HepG2 (cell line): ENCODE data around the gene PARN. TPM values are rescaled to one million over a fixed set of nuclear protein-coding genes. Genes with fewer than 3 reads are reported as not detected.

ENCODE experiments used
- FOXK1 ChIP-seq: sonication (generic); formaldehyde crosslinking; IDR thresholded peaks from 2 replicates; pipeline ENCODE4 v1.4.0; 2020; ENCODE audit warnings: low read depth, missing genetic modification reagents, borderline replicate concordance
- HOXA3 ChIP-seq: sonication (generic); formaldehyde crosslinking; IDR thresholded peaks from 2 replicates; pipeline ENCODE4 v1.5.0; 2020; ENCODE audit warnings: missing genetic modification reagents
- IRF2 ChIP-seq: IDR thresholded peaks from 2 replicates; pipeline ENCODE4 v1.6.1; 2018; ENCODE audit warnings: missing genetic modification reagents, missing compliant biosample characterization
- ISX ChIP-seq: sonication (generic); formaldehyde crosslinking; conservative IDR thresholded peaks from 2 replicates; pipeline ENCODE4 v1.5.0; 2020; ENCODE audit warnings: missing genetic modification reagents
- LCORL ChIP-seq, 2 experiments: fragments of 450-650 bp in 1 of 2; sonication (generic) in 1 of 2; formaldehyde crosslinking in 1 of 2; IDR thresholded peaks; 2 replicates each; pipeline versions ENCODE4 v1.5.0 to v1.6.1; 2017 to 2020; ENCODE audit warnings: antibody characterized with exemption in 1 of 2, missing genetic modification reagents in 1 of 2
- NFIC ChIP-seq: IDR thresholded peaks from 2 replicates; pipeline ENCODE4 v1.6.1; 2012; ENCODE audit warnings: mild to moderate bottlenecking, low read length, inconsistent platforms
- PHB2 ChIP-seq: fragments of 450-650 bp; IDR thresholded peaks from 2 replicates; pipeline ENCODE4 v1.6.1; 2018; ENCODE audit not compliant: partially characterized antibody
- RERE ChIP-seq: IDR thresholded peaks from 2 replicates; pipeline ENCODE4 v1.6.1; 2016; ENCODE audit warnings: low read depth, missing genetic modification reagents, missing compliant biosample characterization
- TFDP2 ChIP-seq: sonication (generic); formaldehyde crosslinking; IDR thresholded peaks from 2 replicates; pipeline ENCODE4 v1.4.0; 2020; ENCODE audit warnings: missing genetic modification reagents
- ZBTB21 ChIP-seq: sonication (generic); formaldehyde crosslinking; IDR thresholded peaks from 2 replicates; pipeline ENCODE4 v1.4.0; 2020; ENCODE audit warnings: missing genetic modification reagents
- ZBTB34 ChIP-seq: sonication (generic); formaldehyde crosslinking; IDR thresholded peaks from 2 replicates; pipeline ENCODE4 v1.8.0; 2022; ENCODE audit warnings: mild to moderate bottlenecking, missing genetic modification reagents
- ZNF570 ChIP-seq: sonication (generic); formaldehyde crosslinking; IDR thresholded peaks from 2 replicates; pipeline ENCODE4 v1.4.0; 2020; ENCODE audit warnings: mild to moderate bottlenecking, missing genetic modification reagents, borderline replicate concordance
- polyA plus RNA-seq, 8 experiments: library from polyadenylated mRNA; depleted of rRNA in 3 of 8; stranded (reverse) in 7 of 8; unstranded in 1 of 8; fragments of >200 nt; fragmentation: Illumina TruSeq in 4 of 8; extraction: Trizol in 4 of 8; gene quantifications; 2 replicates each; pipeline versions ENCODE4 v1.2.1 to v1.2.3, GENCODE V29; 2011 to 2016; ENCODE audit warnings: low read depth in 4 of 8, missing spikeins in 1 of 8, mixed read lengths in 1 of 8; ENCODE audit not compliant: insufficient read depth in 1 of 8
- total RNA-seq, 5 experiments: library from RNA; depleted of rRNA; stranded (reverse); fragments of >200 nt; fragmentation: Illumina TruSeq; extraction: Trizol; gene quantifications; 2 replicates each; pipeline ENCODE4 v1.2.3, GENCODE V29; 2016; ENCODE audit warnings: low read depth in 1 of 5
- TF ChIP-seq, protein P1 (sequence below), 2 experiments: sonication (generic) in 1 of 2; formaldehyde crosslinking in 1 of 2; IDR thresholded peaks; 2 replicates each; pipeline versions ENCODE4 v1.4.0 to v1.6.1; 2016 to 2020; ENCODE audit warnings: borderline replicate concordance in 1 of 2, low read depth in 1 of 2, mild to moderate bottlenecking in 1 of 2, missing genetic modification reagents in 1 of 2

The PARN gene
- total and polyA plus RNA-seq, 2 of the 13 experiments (the other 11 are each of a cell fraction or from before 2014, with no cell fraction given) = 13.3 to 47.6 TPM

DNA sequence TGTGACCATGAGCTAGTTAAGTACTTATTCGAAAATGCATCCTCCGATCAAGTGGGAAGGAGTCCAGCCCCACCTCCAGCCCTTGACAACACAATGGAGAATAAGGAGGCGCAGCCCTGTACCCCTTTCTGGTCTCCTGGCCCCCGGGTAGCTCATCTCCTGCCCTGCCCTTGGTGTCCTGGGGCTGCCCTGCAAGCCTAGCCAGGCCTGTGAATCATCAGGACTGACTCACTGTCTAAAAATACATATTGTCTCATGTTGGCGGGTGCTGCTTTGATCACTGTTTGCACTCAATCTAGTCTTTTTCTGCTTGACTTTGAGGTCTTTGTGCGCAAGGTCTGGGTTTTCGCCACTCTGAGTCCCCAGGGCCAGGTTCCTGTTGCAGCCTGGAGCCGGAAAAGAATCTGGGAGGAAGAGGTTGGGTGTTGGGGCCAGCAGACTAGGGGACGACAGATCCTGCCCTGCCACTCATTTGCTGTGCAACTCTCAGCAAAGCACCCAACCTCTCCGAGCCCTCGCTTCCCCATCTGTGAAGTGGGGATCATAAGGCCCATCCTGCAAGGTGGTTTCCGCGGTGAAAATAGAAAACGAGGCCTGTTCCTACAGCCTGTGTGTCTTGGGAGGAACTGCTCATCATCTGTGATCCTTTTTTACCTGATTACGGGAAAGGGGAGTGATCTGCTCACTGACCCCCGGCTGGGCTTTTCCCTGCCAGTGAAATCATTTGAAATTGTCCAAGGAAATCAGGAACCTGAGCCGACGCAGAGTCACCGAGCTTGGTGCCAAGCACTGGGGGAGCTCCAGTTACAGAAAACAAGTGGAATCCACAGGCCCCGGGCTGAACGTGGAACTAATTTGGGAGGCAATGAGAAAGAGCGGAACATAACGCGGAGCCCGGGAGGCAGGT is 230.4 kb downstream of the PARN start (continued):
- TF ChIP-seq RERE = peak; percentile 88
- TF ChIP-seq NFIC = peak; percentile 58; the same call in 1 of the 2 replicates
- peak; percentile 41 for TF ChIP-seq LCORL (IDR thresholded peaks at IDR 0.05)
- peak; percentile 97 for TF ChIP-seq LCORL (CRISPR knock-in tag; IDR thresholded peaks at IDR 0.05)
- TF ChIP-seq ZNF570 (CRISPR knock-in tag) = no peak
- 0 out of 2 replicates have a peak, but pooled peaks have one; percentile 21 for TF ChIP-seq ZBTB21 (CRISPR knock-in tag)
- TF ChIP-seq TFDP2 (CRISPR knock-in tag) = peak; percentile 46; the same call in 1 of the 2 replicates
- peak; percentile 90 for TF ChIP-seq HOXA3 (CRISPR knock-in tag)
- TF ChIP-seq ISX = peak; percentile 86; the same call in 1 of the 2 replicates
- TF ChIP-seq IRF2 = peak; percentile 82
- TF ChIP-seq, protein P1, sequence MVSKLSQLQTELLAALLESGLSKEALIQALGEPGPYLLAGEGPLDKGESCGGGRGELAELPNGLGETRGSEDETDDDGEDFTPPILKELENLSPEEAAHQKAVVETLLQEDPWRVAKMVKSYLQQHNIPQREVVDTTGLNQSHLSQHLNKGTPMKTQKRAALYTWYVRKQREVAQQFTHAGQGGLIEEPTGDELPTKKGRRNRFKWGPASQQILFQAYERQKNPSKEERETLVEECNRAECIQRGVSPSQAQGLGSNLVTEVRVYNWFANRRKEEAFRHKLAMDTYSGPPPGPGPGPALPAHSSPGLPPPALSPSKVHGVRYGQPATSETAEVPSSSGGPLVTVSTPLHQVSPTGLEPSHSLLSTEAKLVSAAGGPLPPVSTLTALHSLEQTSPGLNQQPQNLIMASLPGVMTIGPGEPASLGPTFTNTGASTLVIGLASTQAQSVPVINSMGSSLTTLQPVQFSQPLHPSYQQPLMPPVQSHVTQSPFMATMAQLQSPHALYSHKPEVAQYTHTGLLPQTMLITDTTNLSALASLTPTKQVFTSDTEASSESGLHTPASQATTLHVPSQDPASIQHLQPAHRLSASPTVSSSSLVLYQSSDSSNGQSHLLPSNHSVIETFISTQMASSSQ (IDR thresholded peaks at IDR 0.05; ENCODE audit: low read depth) = peak; percentile 23; the same call in 1 of the 2 replicates
- TF ChIP-seq, protein P1 (CRISPR knock-in tag; IDR thresholded peaks at IDR 0.05; ENCODE audit: borderline replicate concordance) = peak; percentile 77; the same call in 1 of the 2 replicates
- TF ChIP-seq ZBTB34 (CRISPR knock-in tag) = no peak
- TF ChIP-seq PHB2 = no peak
- peak; percentile 48; the same call in 1 of the 2 replicates for TF ChIP-seq FOXK1 (CRISPR knock-in tag)
